Thoracic aorta (tissue), 2 donors: ENCODE data around the gene PHTF1. TPM values are rescaled to one million over a fixed set of nuclear protein-coding genes. Genes with fewer than 3 reads are reported as not detected.
A peak's percentile ranks its signal among the peaks of the same experiment; 100 is the strongest.

Experiments
- ATAC-seq: fragments of 150-250 bp; one replicate; pipeline ENCODE4 v1.8.0; 2017; ENCODE audit warnings: low read depth; ENCODE audit not compliant: insufficient number of reproducible peaks, low FRiP score
- DNase-seq: peaks from one replicate; pipeline ENCODE4 v3.0.0-alpha.2; 2020; ENCODE audit warnings: low spot score
- H3K27ac ChIP-seq, 2 donors: fragments of 200-600 bp; sonication (generic); 1 replicate in 1 of 2; 2 replicates in 1 of 2; pipeline ENCODE4 v1.5.1; 2016; ENCODE audit warnings: mild to moderate bottlenecking in 2 of 2, moderate library complexity in 2 of 2
- H3K27me3 ChIP-seq: fragments of 200-600 bp; sonication (generic); replicated peaks from 2 replicates; pipeline ENCODE4 v1.6.0; 2016; ENCODE audit warnings: mild to moderate bottlenecking; ENCODE audit not compliant: insufficient read depth
- H3K36me3 ChIP-seq: fragments of 200-600 bp; sonication (generic); one replicate; pipeline ENCODE4 v1.5.1; 2016
- H3K4me1 ChIP-seq, 2 donors: fragments of 200-600 bp; sonication (generic); 1 replicate in 1 of 2; 2 replicates in 1 of 2; pipeline versions ENCODE4 v1.5.1 to v1.6.0; 2016; ENCODE audit warnings: low read depth in 2 of 2, mild to moderate bottlenecking in 1 of 2; ENCODE audit not compliant: control insufficient read depth in 1 of 2
- H3K4me3 ChIP-seq: fragments of 200-600 bp; sonication (generic); 2 replicates; pipeline ENCODE4 v1.5.1; 2016; ENCODE audit warnings: mild to moderate bottlenecking
- H3K9me3 ChIP-seq: fragments of 200-600 bp; sonication (generic); 2 replicates; pipeline ENCODE4 v1.5.1; 2016
- total RNA-seq, 2 donors: library from RNA; depleted of rRNA; stranded (reverse); fragments of >200 nt; gene quantifications; one replicate each; pipeline versions ENCODE4 v1.1.0 to v1.2.3, GENCODE V29; 2016
- TF ChIP-seq, protein P1 (sequence below): fragments of 200-600 bp; sonication (generic); IDR thresholded peaks from one replicate; pipeline ENCODE4 v1.5.1; 2019; ENCODE audit warnings: antibody characterized with exemption

PHTF1 gene
- total RNA-seq, 2 donors from 2014 or later = 21.2 to 21.3 TPM

DNA sequence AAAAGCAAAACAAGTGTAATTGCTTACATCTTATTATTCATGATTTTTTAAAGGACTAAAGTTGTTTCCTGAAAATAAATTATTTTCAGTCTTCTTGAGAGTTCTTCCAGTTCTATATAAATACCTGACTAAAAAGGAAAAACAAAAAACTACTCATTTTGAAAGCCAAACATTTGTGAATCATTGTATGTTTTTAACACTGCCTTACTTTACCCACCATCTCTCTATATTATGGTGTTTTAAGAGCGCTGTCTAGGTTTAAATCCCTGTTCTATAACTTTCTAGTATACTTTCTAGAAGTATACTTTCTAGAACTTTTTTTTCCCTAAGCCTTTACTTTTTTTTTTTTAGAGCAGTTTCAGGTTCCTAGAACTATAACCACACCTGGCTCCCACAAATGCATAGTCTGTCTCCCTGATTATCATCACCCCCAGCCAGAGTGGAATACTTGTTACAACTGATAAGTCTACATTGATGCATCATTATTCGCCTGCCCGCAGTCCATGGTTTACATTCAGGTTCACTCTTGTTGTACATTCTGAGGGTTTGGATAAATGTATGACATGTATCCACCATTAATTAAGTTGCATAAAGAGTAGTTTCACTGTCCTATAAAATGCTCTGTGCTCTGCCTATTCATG lies 43.2 kb upstream of the PHTF1 start:
- TF ChIP-seq, protein P1, sequence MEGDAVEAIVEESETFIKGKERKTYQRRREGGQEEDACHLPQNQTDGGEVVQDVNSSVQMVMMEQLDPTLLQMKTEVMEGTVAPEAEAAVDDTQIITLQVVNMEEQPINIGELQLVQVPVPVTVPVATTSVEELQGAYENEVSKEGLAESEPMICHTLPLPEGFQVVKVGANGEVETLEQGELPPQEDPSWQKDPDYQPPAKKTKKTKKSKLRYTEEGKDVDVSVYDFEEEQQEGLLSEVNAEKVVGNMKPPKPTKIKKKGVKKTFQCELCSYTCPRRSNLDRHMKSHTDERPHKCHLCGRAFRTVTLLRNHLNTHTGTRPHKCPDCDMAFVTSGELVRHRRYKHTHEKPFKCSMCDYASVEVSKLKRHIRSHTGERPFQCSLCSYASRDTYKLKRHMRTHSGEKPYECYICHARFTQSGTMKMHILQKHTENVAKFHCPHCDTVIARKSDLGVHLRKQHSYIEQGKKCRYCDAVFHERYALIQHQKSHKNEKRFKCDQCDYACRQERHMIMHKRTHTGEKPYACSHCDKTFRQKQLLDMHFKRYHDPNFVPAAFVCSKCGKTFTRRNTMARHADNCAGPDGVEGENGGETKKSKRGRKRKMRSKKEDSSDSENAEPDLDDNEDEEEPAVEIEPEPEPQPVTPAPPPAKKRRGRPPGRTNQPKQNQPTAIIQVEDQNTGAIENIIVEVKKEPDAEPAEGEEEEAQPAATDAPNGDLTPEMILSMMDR = no peak

DNA sequence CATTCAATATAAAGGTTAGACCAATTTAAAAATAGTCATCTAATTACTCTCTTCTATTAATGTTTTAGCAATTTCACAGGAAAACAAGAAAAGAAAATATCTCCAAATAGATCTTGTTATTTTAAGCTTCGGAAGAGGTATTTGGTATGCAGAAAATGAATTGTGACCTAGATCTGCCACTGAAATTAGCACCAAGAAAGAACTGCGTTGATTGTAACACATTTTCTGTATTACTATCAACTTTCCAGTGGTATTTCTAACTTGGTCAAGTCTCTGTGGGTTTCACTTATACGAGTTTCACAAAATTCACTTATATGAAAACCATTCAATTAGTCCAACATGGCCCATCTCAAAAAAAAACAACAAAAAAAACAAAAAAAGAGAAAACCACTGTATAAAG lies 41.2 kb upstream of the PHTF1 start:
- peak overlapping the region; percentile 20 for H3K4me3 ChIP-seq
- peaks cover 39 to 65% of the 10 kb centered on the region in 2 donors for H3K4me1 ChIP-seq
- ATAC-seq (no peak), DNase-seq (no peak)
- H3K27ac ChIP-seq = no peak overlapping the region
- H3K36me3 ChIP-seq = peaks cover 6% of the 10 kb centered on the region
- H3K27me3 ChIP-seq = no peaks in the 10 kb centered on the region
- H3K9me3 ChIP-seq = no peaks in the 10 kb centered on the region
- TF ChIP-seq, protein P1 = no peak

More for the DNA sequence above, 43.2 kb upstream of the PHTF1 start:
- ATAC-seq (no peak), DNase-seq (no peak)
- no peaks in the 10 kb centered on the region for H3K9me3 ChIP-seq
- H3K4me1 ChIP-seq = peaks cover 39 to 60% of the 10 kb centered on the region in 2 donors
- no peak overlapping the region for H3K27ac ChIP-seq
- no peak overlapping the region for H3K4me3 ChIP-seq
- peaks cover 2% of the 10 kb centered on the region for H3K36me3 ChIP-seq
- no peaks in the 10 kb centered on the region for H3K27me3 ChIP-seq

DNA sequence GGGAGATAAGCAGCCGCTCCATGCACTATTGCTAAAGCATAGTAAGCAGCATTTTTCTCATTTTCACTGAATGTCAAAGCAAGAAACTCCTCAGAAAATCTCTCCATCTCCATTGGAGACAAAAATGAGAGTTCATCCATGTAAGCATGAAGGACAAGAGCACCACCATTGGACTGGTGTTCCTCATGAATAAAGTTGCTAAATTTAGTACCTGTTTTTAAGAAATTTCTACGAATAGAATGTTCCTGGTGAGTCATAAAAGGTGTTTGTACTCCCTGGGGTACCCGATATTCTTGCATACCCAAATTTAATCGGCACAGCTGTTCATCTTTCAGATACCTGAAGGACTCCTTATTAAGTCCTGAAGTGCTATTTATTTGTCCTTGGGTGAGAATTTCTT lies 38.2 kb upstream of the PHTF1 start:
- Histone ChIP-seq H3K27ac (no peak overlapping the region), H3K4me3 (no peak overlapping the region), H3K4me1 (peaks cover 29 to 51% of the 10 kb centered on the region in 2 donors), H3K27me3 (no peaks in the 10 kb centered on the region), H3K36me3 (peaks cover 6% of the 10 kb centered on the region), H3K9me3 (no peaks in the 10 kb centered on the region)
- DNase-seq (no peak), ATAC-seq (no peak)
- TF ChIP-seq, protein P1 = no peak

DNA sequence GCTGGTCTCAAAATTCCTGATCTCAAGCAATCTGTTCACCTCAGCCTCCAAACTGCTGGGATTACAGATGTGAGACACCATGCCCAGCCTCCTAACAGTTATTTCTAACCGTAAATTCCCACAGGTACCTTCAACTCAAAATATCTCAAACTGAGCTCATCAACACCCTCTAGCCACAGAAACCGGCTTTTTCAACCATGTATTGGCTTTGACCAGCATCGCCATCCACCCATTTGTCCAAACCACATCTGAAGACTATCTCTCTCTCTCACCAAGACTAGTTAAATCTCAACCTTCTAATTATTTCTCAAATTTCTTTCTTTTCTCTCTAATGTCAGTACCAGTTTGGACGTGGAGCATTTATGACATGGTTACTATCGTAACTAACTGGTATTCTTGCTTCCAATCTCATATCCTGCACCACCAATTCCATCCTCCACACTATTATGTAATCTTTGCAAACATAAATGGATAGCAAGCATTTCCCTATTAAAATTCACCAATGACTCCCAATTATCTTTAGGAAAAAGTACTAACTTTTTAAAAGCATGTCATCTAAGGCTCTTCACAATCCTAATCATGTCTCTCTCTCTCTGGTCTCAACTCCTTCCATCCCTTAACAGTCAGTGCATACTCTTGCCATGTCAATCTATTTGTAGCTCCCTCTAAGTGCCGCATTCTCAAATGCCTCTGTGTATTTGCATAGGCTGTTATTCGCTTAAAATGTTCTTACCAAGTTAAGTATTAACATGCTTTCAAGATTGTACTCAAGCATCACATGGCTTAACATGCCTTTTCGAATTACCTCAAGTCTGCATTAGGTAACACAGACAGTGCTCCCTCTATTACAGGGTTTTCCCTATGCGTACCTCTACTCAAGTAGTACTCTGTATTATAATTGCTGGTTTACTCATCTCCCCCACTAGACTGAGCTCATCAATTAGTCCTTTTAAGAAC lies 34.9 kb upstream of the PHTF1 start:
- H3K4me3 ChIP-seq = no peak overlapping the region
- no peak for DNase-seq

More for the DNA sequence above, 34.9 kb upstream of the PHTF1 start:
- Histone ChIP-seq H3K9me3 (no peaks in the 10 kb centered on the region), H3K27me3 (no peaks in the 10 kb centered on the region), H3K4me1 (peaks cover 16 to 36% of the 10 kb centered on the region in 2 donors), H3K36me3 (peaks cover 6% of the 10 kb centered on the region), H3K27ac (no peak overlapping the region)
- ATAC-seq = no peak
- TF ChIP-seq, protein P1 = no peak
